Sigmoid colon (tissue), 7 donors: ENCODE results near the gene FAM168B. TPM values are rescaled to one million over a fixed set of nuclear protein-coding genes. Genes with fewer than 3 reads are reported as not detected.

Source experiments
- DNase-seq: peaks from one replicate; pipeline ENCODE4 v3.0.0-alpha.2; 2019
- H3K27ac ChIP-seq, 4 donors: fragments of 200-600 bp; sonication (generic); one replicate each; pipeline ENCODE4 v1.5.1; 2016 to 2019; ENCODE audit warnings: mild to moderate bottlenecking in 1 of 4
- H3K27me3 ChIP-seq, 3 donors: fragments of 200-600 bp; sonication (generic); one replicate each; pipeline ENCODE4 v1.5.1; 2019; ENCODE audit warnings: mild to moderate bottlenecking in 1 of 3
- H3K36me3 ChIP-seq, 4 donors: fragments of 200-600 bp; sonication (generic); one replicate each; pipeline ENCODE4 v1.5.1; 2016 to 2019
- H3K4me1 ChIP-seq, 4 donors: fragments of 200-600 bp; sonication (generic); one replicate each; pipeline ENCODE4 v1.5.1; 2017 to 2019
- H3K4me3 ChIP-seq, 4 donors: fragments of 200-600 bp; sonication (generic); one replicate each; pipeline ENCODE4 v1.5.1; 2017 to 2019; ENCODE audit warnings: mild to moderate bottlenecking in 2 of 4, moderate library complexity in 1 of 4
- H3K9me3 ChIP-seq, 4 donors: fragments of 200-600 bp in 3 of 4; sonication (generic) in 3 of 4; one replicate each; pipeline versions ENCODE4 v1.5.1 to v1.6.1; 2013 to 2019
- CTCF ChIP-seq, 4 experiments: fragments of 450-650 bp in 3 of 4; fragments of 200-600 bp in 1 of 4; IDR thresholded peaks; one replicate each; pipeline ENCODE4 v1.5.1; 2016 to 2019; ENCODE audit warnings: antibody characterized with exemption in 4 of 4, mild to moderate bottlenecking in 3 of 4, moderate library complexity in 2 of 4
- EP300 ChIP-seq, 4 donors: sonication (generic); formaldehyde crosslinking; IDR thresholded peaks; one replicate each; pipeline ENCODE4 v1.6.1; 2017; ENCODE audit warnings: antibody characterized with exemption in 4 of 4
- POLR2A ChIP-seq, 2 donors: fragments of 450-650 bp; IDR thresholded peaks; one replicate each; pipeline ENCODE4 v1.6.1; 2016; ENCODE audit warnings: antibody characterized with exemption in 2 of 2, mild to moderate bottlenecking in 2 of 2, moderate library complexity in 2 of 2
- POLR2AphosphoS5 ChIP-seq, 4 donors: sonication (generic); formaldehyde crosslinking; IDR thresholded peaks; one replicate each; pipeline ENCODE4 v1.6.1; 2017; ENCODE audit warnings: antibody characterized with exemption in 4 of 4
- WGBS, 2 donors: extraction: QIAGEN DNeasy Blood & Tissue Kit; methylation state at CpG; one replicate each; pipeline ENCODE4 v1.1.7; 2013; 5-methylcytosine and 5-hydroxymethylcytosine counted together
- intact Hi-C: fragments of 100-400 bp; cut with DNase I; formaldehyde crosslinking; loops from one replicate; pipeline ENCODE4 v1.15.1; 2023
- polyA plus RNA-seq, 3 donors: library from polyadenylated mRNA; stranded (reverse); fragments of 200-250 nt; gene quantifications; one replicate each; pipeline ENCODE4 v1.2.3, GENCODE V29; 2013
- total RNA-seq, 4 donors: library from RNA; depleted of rRNA; stranded (reverse); fragments of >200 nt; gene quantifications; one replicate each; pipeline ENCODE4 v1.1.0, GENCODE V29; 2016
- donor health status: healthy with polysubstance abuse.
- donor health status: Bipolar disorder and iron deficiency.
- donor health status: healthy.

The FAM168B gene
- total and polyA plus RNA-seq, 7 donors = 29.1 to 153 (median 125) TPM

- WGBS, 2 donors = 94 to 96% methylated on average over 8 of the region's 8 CpGs
- Histone ChIP-seq H3K27ac (no peak overlapping the region), H3K36me3 (peaks cover 59 to 98% (median 62%) of the 10 kb centered on the region in 4 donors), H3K4me3 (no peak overlapping the region), H3K27me3 (no peaks in the 10 kb centered on the region), H3K4me1 (peaks cover 0 to 10% (median 9%) of the 10 kb centered on the region in 4 donors), H3K9me3 (no peaks in the 10 kb centered on the region)
- TF ChIP-seq EP300 (IDR thresholded peaks at IDR 0.05) = no peak
- TF ChIP-seq CTCF (IDR thresholded peaks at IDR 0.05) = no peak
- no peak for TF ChIP-seq POLR2AphosphoS5 (IDR thresholded peaks at IDR 0.05)
- TF ChIP-seq POLR2A (IDR thresholded peaks at IDR 0.05) = no peak
- intact Hi-C loops = no loop called here
- no peak for DNase-seq
Measured at GRCh38 chr2:131050896-131051295, 42.4 kb downstream of the FAM168B start.

GRCh38 chr2:131049150-131049718 lies 44.0 kb downstream of the FAM168B start:
- H3K27ac ChIP-seq = no peak overlapping the region
- TF ChIP-seq CTCF (IDR thresholded peaks at IDR 0.05) = no peak
- no peak for TF ChIP-seq POLR2A (IDR thresholded peaks at IDR 0.05)
- no peak for TF ChIP-seq EP300 (IDR thresholded peaks at IDR 0.05)
- no peak for TF ChIP-seq POLR2AphosphoS5 (IDR thresholded peaks at IDR 0.05)
- DNase-seq = no peak
- intact Hi-C loops = no loop called here
- H3K4me3 ChIP-seq = no peak overlapping the region
- 89 to 94% methylated on average over 7 of the region's 7 CpGs for WGBS, 2 donors
- no peaks in the 10 kb centered on the region for H3K4me1 ChIP-seq
- H3K9me3 ChIP-seq = no peaks in the 10 kb centered on the region
- no peaks in the 10 kb centered on the region for H3K27me3 ChIP-seq
- peaks cover 47 to 92% (median 54%) of the 10 kb centered on the region in 4 donors for H3K36me3 ChIP-seq

GRCh38 chr2:131048641-131049040 lies 44.6 kb downstream of the FAM168B start:
- no peak for DNase-seq

GRCh38 chr2:131047920-131048560 lies 45.2 kb downstream of the FAM168B start:
- H3K36me3 ChIP-seq = peaks cover 40 to 88% (median 50%) of the 10 kb centered on the region in 4 donors
- intact Hi-C loops = no loop called here
- no peaks in the 10 kb centered on the region for H3K27me3 ChIP-seq
- TF ChIP-seq POLR2AphosphoS5 (IDR thresholded peaks at IDR 0.05) (no peak), CTCF (IDR thresholded peaks at IDR 0.05) (no peak), POLR2A (IDR thresholded peaks at IDR 0.05) (no peak), EP300 (IDR thresholded peaks at IDR 0.05) (no peak)
- no peak for DNase-seq
- 89 to 93% methylated on average over 11 of the region's 11 CpGs for whole genome bisulfite sequencing, 2 donors
- H3K4me3 ChIP-seq = no peak overlapping the region
- no peaks in the 10 kb centered on the region for H3K9me3 ChIP-seq
- H3K27ac ChIP-seq = no peak overlapping the region
- H3K4me1 ChIP-seq = no peaks in the 10 kb centered on the region

More at GRCh38 chr2:131048641-131049040, 44.6 kb downstream of the FAM168B start:
- WGBS, 2 donors = 93 to 94% methylated on average over 6 of the region's 6 CpGs
- intact Hi-C loops = no loop called here
- no peak for TF ChIP-seq POLR2A (IDR thresholded peaks at IDR 0.05)
- no peak for TF ChIP-seq POLR2AphosphoS5 (IDR thresholded peaks at IDR 0.05)
- no peak for TF ChIP-seq EP300 (IDR thresholded peaks at IDR 0.05)
- TF ChIP-seq CTCF (IDR thresholded peaks at IDR 0.05) = no peak
- H3K9me3 ChIP-seq = no peaks in the 10 kb centered on the region
- no peak overlapping the region for H3K4me3 ChIP-seq
- no peaks in the 10 kb centered on the region for H3K27me3 ChIP-seq
- no peak overlapping the region for H3K27ac ChIP-seq
- no peaks in the 10 kb centered on the region for H3K4me1 ChIP-seq
- H3K36me3 ChIP-seq = peaks cover 43 to 92% (median 51%) of the 10 kb centered on the region in 4 donors
